ENCODE data around the gene TRPV6. TPM values are rescaled to one million over a fixed set of nuclear protein-coding genes. Genes with fewer than 3 reads are reported as not detected.

Gene TRPV6
- under 1 TPM in 1 of 4 donors, not detected in 3; under 0.01 TPM for total RNA-seq

DNA sequence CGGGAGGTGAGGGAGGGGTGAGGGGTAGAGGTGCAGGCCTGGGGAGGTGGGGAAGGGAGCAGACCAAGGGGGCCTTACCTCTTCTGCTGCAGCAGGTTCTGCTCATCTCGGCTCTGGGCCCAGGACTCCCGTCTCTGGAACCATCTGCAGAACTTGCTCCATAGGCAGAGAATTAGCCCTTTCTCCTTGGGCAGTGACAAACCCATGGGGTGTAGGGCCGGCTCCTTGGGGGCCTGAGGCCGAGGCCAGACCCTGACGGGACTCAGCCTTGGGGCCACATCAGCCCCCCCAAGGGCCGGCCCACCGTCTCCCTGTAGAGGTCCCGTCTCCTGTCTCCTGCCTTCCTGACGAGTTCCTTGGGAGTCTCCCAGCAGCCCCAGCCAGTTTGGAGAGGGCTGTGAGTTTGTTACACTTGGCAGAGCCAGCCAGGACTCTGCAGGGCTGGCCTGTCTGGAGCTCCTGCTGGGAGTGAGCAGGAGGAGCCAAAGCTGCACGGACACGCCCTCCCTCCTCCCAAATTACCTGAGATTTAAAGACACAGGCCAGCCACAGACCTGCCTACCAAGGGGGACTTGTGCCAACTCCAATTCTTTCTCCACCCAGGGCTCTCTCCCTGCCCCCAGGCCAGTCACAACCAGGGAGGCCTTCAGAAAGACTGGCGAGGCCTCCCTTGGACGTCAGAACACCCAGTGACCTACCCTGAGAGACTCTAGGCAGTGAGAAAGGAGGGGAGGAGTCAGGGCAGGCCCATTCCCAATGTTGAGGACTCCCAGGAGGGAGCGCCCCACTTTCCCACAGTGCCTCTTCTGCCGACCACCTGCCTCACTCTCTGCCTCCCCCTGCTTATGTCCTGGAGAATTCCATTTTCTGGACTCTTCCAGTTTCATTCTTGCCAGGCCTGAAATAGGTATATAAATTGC is at the start of gene TRPV6:
Gene TRPV6, minus strand, starts transcription at position 435 of the 920 bp plus-strand sequence.
- TF ChIP-seq, protein P1, sequence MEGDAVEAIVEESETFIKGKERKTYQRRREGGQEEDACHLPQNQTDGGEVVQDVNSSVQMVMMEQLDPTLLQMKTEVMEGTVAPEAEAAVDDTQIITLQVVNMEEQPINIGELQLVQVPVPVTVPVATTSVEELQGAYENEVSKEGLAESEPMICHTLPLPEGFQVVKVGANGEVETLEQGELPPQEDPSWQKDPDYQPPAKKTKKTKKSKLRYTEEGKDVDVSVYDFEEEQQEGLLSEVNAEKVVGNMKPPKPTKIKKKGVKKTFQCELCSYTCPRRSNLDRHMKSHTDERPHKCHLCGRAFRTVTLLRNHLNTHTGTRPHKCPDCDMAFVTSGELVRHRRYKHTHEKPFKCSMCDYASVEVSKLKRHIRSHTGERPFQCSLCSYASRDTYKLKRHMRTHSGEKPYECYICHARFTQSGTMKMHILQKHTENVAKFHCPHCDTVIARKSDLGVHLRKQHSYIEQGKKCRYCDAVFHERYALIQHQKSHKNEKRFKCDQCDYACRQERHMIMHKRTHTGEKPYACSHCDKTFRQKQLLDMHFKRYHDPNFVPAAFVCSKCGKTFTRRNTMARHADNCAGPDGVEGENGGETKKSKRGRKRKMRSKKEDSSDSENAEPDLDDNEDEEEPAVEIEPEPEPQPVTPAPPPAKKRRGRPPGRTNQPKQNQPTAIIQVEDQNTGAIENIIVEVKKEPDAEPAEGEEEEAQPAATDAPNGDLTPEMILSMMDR (IDR thresholded peaks at IDR 0.05; ENCODE audit: low read depth) = no peak

DNA sequence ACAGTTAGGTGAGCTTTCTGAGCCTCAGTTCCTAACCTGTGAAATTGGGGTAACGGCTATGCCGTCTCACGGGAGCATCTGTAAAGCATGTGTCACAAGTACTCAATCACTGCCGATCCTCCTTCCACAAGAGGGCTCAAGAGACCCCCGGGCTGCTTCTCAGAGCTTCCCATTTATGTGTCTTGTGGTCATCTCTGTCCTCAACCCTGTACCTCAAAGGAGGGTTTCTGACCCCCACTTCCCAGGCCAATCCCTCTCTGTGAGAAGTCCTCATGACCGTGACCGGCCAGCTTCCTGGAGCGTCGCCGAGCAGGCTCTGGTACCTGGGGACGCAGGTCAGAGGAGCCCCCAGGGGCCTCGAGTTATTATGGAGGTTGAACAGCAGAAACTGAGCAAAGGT is 48.5 kb upstream of the TRPV6 start:
- TF ChIP-seq, protein P1 (IDR thresholded peaks at IDR 0.05; ENCODE audit: low read depth) = no peak

DNA sequence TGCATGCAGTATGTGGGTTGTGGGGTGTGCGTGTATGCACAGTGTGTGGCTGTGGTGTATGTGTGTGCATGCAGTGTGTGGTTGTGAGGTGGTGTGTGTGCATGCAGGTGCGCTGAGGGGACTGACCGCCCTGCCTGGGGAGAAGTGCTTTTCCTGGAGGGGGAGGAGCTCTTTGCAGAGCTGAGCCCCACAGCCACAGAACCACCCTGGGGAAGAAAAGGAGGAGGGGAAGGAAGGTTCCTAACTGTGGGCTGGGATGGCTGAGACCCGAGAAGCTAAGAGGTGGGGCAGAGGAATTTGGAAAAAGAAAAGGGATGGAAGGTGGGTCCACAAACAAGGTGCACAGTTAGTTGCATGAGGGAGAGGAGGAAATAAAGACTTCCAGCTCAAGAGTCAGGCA is 48.1 kb upstream of the TRPV6 start, which contains the start of gene TRPV5:
Gene TRPV5, minus strand, starts transcription at position 123 of the 400 bp plus-strand sequence. CDS start 287 bp downstream, outside the sequence.
- TF ChIP-seq, protein P1 (IDR thresholded peaks at IDR 0.05; ENCODE audit: low read depth) = no peak

DNA sequence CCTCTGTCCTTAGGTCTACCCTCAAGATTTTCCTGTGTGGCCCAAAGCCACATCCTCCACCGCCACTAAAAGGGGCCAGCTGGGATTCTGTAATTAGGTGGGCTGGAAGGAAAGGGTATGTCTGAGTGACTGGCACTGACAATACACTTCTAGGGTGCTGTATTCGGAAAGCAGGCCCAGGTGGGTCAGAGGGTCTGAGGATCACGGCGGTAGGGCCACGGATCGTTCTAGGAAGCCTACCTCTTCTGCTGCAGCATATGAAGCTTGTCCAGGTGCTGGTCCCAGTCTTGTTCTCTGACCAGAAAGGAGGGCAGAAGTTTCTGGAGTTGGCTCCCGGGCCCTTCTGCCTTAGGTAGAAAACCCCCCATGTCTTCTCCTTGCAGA is 47.5 kb upstream of the TRPV6 start:
- TF ChIP-seq, protein P1 (IDR thresholded peaks at IDR 0.05; ENCODE audit: low read depth) = no peak

DNA sequence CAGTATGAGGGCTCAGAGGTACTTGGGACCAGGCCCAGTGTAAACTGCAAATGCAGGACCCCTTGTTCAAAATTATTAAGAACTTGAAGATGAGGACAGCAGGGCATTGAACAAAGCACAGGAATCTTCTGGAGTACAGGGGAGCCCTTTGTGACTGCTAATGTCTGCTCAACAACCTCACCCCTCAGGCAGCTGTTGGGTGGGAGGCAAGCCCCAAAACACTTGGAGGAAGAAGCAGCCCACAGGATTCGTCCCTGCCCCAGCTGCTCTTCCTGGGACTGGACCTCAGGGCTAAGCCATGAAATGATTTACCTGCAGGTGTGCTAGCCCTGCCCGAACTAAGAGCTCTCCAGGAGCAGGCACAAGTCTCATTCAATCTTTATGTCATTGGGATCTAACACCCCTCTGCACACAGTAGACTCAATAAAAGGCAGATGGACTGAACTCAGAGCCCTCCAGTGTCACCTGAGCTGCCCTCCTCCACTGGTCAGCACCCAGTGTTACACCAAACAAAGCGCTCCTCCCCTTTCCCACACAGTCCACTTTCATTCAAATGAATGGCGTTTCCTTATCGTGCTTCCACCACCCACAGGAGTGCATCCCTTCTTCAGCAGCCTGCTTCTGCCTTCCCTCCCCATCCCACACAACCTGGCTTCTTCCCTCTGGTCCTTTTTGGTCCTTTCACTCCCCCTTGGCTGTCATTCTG is 47.0 kb upstream of the TRPV6 start:
- TF ChIP-seq, protein P1 (IDR thresholded peaks at IDR 0.05; ENCODE audit: low read depth) = no peak

DNA sequence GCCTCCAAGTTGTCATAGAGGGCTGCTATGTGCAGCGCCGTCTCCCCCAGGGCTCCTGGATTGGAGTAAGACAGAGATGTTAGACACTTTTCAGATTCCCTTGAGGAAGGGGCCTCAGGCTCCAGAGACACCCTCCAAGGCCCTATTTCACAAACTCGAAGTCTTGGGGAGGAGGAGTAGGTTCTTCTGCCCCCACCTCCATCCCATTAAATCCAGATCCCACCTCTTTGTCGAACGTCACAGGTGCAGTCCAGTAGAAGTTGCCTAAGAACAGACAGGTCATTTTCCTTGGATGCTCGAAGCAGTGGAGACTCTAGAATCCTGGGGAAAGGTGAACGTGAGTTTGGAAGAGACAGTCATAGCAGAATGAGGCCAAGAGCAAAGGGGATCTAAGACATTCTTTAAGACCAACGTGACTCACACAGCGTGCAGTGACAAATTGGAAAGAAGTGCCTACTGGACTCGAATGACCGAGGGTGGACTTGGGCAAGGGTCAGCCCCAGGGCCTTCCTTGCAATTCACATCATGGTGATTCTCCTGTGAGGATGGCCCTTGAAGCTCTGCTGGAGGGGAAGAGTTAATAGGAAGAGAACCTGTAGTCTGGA is 44.7 kb upstream of the TRPV6 start:
- TF ChIP-seq, protein P1 (IDR thresholded peaks at IDR 0.05; ENCODE audit: low read depth) = no peak

DNA sequence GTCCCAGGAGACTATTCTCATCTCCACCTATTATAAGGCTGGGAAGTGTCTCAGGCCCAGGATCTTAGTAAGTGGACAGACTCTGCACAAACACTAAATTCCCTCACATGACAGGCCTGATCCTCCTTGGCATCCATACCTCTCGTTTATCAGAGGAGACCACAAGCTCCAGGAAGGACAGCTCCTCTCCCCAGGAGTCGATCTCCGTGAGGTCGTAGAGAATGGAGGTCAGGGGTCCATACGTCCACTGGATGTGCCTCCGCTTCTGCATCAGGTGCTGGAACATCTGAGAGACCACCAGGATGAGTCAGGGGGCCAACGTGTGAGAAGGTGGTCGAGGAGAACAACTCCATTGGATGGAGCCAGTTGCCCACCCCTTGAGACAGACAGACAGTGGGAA is 42.4 kb upstream of the TRPV6 start:
- TF ChIP-seq, protein P1 (IDR thresholded peaks at IDR 0.05; ENCODE audit: low read depth) = no peak

Data from subcutaneous adipose tissue (tissue), 4 donors.